Mucosa of descending colon (tissue), 3 donors: Measurements from ENCODE around the gene KRT16. TPM values are rescaled to one million over a fixed set of nuclear protein-coding genes. Genes with fewer than 3 reads are reported as not detected.
"Not testable (repeated sequence)": the region's sequence is repeated elsewhere in the genome, so short reads cannot be mapped to it uniquely, and the experiment has no call there.

ENCODE experiments used
- ATAC-seq: fragments of 200-7000 bp; cut with Tn5 transposase; one replicate; pipeline ENCODE4 v1.9.1; 2020; ENCODE audit warnings: mild to moderate bottlenecking, moderate library complexity
- DNase-seq, 3 donors: peaks; one replicate each; pipeline ENCODE4 v3.0.0-alpha.2; 2020
- H3K36me3 ChIP-seq: fragments of 200-600 bp; one replicate; pipeline ENCODE4 v1.8.0; 2021; ENCODE audit warnings: low read depth, mild to moderate bottlenecking
- H3K4me1 ChIP-seq: fragments of 200-600 bp; one replicate; pipeline ENCODE4 v1.8.0; 2021; ENCODE audit warnings: low read depth, mild to moderate bottlenecking
- H3K4me3 ChIP-seq: fragments of 200-600 bp; one replicate; pipeline ENCODE4 v1.8.0; 2021; ENCODE audit warnings: mild to moderate bottlenecking
- H3K9me3 ChIP-seq: fragments of 200-600 bp; one replicate; pipeline ENCODE4 v1.8.0; 2021; ENCODE audit warnings: mild to moderate bottlenecking
- CTCF ChIP-seq: fragments of 200-600 bp; IDR thresholded peaks from one replicate; pipeline ENCODE4 v1.8.0; 2022; ENCODE audit warnings: antibody characterized with exemption, mild to moderate bottlenecking
- intact Hi-C, 2 donors: fragments of 100-400 bp; cut with DNase I in 1 of 2; cut with micrococcal nuclease in 1 of 2; formaldehyde crosslinking; loops; one replicate each; pipeline versions ENCODE4 v1.11.0 to v1.11.1; 2022; cut with DNase I, micrococcal nuclease
- long read RNA-seq, 2 donors: library from polyadenylated mRNA; unstranded; transcript quantifications; one replicate each; pipeline ENCODE4 v2.0.0, GENCODE V29; 2019 to 2021
- total RNA-seq, 3 donors: library from RNA; stranded (reverse); fragmentation: NEBNext Ultra II Directional in 2 of 3; extraction: Animal tissue kit (Norgen Biotek cat#: 25700) in 2 of 3; gene quantifications; one replicate each; pipeline versions ENCODE4 v1.2.1 to v1.2.4, GENCODE V29; 2021 to 2023
- donor health status: DM: no; HTN: no; CAD: no; lungs with moderate emphysema.
- donor health status: DM: no; HTN: no; CAD: no.
- donor health status: DM: no; HTN: yes; CAD: no.

Gene KRT16
- not detected for total RNA-seq
- long read RNA-seq, donor 1, result 0 reads
- long read RNA-seq, donor 2, result 0 reads

DNA sequence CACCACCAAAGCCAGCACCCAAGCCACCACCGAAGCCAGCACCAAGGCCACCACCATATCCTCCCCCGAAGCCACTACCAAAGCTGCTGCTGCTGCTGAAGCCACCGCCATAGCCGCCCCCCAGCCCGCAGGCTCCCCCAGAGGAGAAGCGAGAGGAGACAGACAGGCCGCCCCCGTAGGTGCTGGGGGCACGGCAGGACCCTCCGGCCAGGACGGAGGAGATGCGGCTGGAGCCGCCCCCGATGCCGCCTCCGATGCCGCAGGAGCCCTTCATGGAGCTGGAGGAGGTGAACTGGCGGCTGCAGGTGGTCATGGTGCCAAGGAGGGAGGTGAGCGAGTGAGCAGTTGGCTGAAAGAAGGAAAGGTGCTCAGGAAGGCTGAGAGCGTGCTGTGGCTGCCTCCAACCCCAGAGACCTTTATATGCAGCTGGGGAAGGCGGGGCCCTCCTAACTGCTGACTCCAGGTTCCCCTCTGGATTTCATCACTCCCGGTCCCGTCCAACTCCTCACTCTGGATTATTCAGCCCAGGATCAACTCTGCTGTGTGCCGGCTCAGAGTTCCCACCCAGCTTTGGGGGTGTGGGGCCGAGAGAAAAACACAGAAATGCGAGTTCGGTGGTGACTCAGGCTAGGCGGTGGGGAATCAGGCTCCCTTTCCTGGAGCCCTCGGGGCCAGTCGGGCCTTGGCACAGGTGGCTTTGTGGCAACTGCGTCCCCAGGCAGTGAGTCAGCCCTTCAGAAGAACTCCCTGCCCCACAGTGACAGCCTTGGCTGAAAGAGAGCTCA is at the start of gene KRT16:
Gene KRT16 (minus strand): TSS at position 392 of the 785 bp plus-strand sequence. CDS start 79 bp downstream, at position 313.
- intact Hi-C loops, H3K9me3 ChIP-seq, ATAC-seq, DNase-seq, H3K36me3 ChIP-seq, H3K4me3 ChIP-seq, H3K4me1 ChIP-seq: not testable (repeated sequence)

- no peak for ATAC-seq
- intact Hi-C loops, result loop anchor here (5.0 to 10.0 kb wide), 2 partner anchors 115 to 753 kb away; no protein-coding TSS in a partner anchor
- Histone ChIP-seq H3K9me3 (no peaks in the 10 kb centered on the region), H3K36me3 (no peaks in the 10 kb centered on the region), H3K4me3 (no peak overlapping the region), H3K4me1 (peaks cover 34% of the 10 kb centered on the region)
- TF ChIP-seq CTCF, result no peak
- DNase-seq, result peak in 2 of 3 donors; percentile 28 to 44
Observed at GRCh38 chr17:41660221-41660711, 47.7 kb upstream of the KRT16 start.

GRCh38 chr17:41659427-41660212 is 47.1 kb upstream of the KRT16 start:
- intact Hi-C loops, result loop anchor here (5.0 to 10.0 kb wide), 2 partner anchors 115 to 752 kb away; no protein-coding TSS in a partner anchor
- ATAC-seq, result no peak
- H3K9me3 ChIP-seq, result no peaks in the 10 kb centered on the region

GRCh38 chr17:41658846-41659245 is 46.3 kb upstream of the KRT16 start:
- DNase-seq, result peak in 2 of 3 donors; percentile 40 to 42
- Histone ChIP-seq H3K4me3 (no peak overlapping the region), H3K4me1 (peaks cover 48% of the 10 kb centered on the region), H3K9me3 (no peaks in the 10 kb centered on the region), H3K36me3 (no peaks in the 10 kb centered on the region)
- no peak for ATAC-seq
- TF ChIP-seq CTCF, result no peak
- intact Hi-C loops, result no loop called here

More at GRCh38 chr17:41659427-41660212, 47.1 kb upstream of the KRT16 start:
- Histone ChIP-seq H3K36me3 (no peaks in the 10 kb centered on the region), H3K4me1 (peaks cover 41% of the 10 kb centered on the region), H3K4me3 (no peak overlapping the region)
- TF ChIP-seq CTCF, result no peak
- peak in 1 of 3 donors; percentile 25 for DNase-seq

- ATAC-seq (no peak), DNase-seq (peak in 2 of 3 donors; percentile 34 to 49)
- Histone ChIP-seq H3K9me3 (no peaks in the 10 kb centered on the region), H3K36me3 (no peaks in the 10 kb centered on the region), H3K4me3 (no peak overlapping the region), H3K4me1 (peaks cover 56% of the 10 kb centered on the region)
- no peak for TF ChIP-seq CTCF
- intact Hi-C loops, result no loop called here
Observed at GRCh38 chr17:41657936-41658335, 45.4 kb upstream of the KRT16 start.
